ENCODE data around the gene SLC25A38.
"Not testable (repeated sequence)": the region's sequence is repeated elsewhere in the genome, so short reads cannot be mapped to it uniquely, and the experiment has no call there.

SLC25A38 gene

DNA sequence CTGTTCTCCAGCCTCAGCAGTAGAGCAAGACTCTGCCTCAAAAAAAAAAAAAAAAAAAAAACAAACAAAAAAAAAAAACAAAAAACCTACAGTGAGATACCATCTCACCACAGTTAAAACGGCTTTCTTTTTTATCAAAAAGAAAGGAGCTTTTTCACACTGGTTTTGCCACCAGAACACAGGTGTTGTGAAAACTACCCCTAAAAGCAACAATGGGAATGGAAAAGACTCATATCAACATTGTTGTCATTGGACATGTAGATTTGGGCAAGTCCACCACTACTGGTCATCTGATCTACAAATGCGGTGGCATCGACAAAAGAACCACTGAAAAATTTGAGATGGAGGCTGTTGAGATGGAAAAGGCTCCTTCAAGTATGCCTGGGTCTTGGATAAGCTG is 24.8 kb upstream of the SLC25A38 start:
- TF ChIP-seq, protein P1, sequence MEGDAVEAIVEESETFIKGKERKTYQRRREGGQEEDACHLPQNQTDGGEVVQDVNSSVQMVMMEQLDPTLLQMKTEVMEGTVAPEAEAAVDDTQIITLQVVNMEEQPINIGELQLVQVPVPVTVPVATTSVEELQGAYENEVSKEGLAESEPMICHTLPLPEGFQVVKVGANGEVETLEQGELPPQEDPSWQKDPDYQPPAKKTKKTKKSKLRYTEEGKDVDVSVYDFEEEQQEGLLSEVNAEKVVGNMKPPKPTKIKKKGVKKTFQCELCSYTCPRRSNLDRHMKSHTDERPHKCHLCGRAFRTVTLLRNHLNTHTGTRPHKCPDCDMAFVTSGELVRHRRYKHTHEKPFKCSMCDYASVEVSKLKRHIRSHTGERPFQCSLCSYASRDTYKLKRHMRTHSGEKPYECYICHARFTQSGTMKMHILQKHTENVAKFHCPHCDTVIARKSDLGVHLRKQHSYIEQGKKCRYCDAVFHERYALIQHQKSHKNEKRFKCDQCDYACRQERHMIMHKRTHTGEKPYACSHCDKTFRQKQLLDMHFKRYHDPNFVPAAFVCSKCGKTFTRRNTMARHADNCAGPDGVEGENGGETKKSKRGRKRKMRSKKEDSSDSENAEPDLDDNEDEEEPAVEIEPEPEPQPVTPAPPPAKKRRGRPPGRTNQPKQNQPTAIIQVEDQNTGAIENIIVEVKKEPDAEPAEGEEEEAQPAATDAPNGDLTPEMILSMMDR (conservative IDR thresholded peaks at IDR 0.05; ENCODE audit: control insufficient read depth, insufficient read depth, low read depth, low read length): no peak
- no peak for DNase-seq (ENCODE audit: low read depth)
- no peak overlapping the region for H3K4me3 ChIP-seq (ENCODE audit: control insufficient read depth, low read depth, low read length)

DNA sequence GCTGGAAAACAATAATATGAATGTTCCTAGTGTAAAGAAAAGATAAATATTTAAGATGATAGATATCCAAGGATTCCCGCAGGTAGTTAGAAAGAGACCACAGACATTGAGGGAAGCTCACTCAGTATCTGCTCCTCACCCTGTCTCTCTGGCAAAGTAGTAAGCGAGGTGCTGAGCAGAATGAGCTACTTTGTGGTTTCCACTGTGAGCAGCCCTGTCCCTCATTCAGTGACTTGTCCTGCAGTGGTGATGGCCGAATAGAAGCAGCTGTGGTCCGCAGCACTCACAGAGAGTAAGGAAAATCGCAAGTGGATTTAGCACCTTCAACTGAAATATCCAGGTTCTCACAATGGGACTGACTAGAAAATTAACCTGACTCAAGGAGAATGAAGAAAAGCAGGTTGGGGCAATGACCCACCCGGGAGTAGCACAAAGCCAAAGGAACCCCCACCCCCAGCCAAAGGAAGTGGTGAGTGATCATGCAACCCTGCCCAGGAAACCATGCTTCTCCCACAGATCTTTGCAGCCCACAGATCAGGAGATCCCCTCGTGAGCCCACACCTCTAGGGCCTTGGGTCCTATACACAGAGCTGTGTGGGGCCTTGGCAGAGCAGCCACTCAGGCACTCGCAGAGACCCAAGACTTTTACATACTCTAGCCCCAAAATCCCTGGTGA is 21.8 kb upstream of the SLC25A38 start:
- DNase-seq (ENCODE audit: low read depth): no peak
- no peak overlapping the region for H3K4me3 ChIP-seq (ENCODE audit: control insufficient read depth, low read depth, low read length)
- TF ChIP-seq, protein P1 (conservative IDR thresholded peaks at IDR 0.05; ENCODE audit: control insufficient read depth, insufficient read depth, low read depth, low read length): no peak

DNA sequence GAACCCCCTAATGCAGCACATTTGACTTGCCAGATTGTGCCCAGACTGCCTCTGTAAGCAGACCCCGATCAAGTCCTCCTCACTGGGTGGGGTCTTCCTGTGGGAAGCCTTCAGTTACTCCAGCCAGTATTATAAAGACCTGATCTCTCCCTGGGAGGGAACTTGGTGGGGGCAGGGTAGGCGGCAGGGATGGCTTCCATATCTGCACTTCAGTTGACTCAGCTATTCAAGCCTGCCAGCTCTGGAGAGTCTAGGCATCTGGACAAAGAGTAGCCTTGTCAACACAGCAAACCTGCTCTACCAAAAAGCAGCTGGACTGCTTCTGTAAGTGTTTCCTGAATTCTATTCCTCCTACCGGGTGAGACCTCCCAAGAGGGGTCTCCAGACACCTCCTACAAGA is 21.0 kb upstream of the SLC25A38 start:
- no peak for DNase-seq (ENCODE audit: low read depth)
- TF ChIP-seq, protein P1 (conservative IDR thresholded peaks at IDR 0.05; ENCODE audit: control insufficient read depth, insufficient read depth, low read depth, low read length): no peak
- H3K4me3 ChIP-seq (ENCODE audit: control insufficient read depth, low read depth, low read length): no peak overlapping the region

DNA sequence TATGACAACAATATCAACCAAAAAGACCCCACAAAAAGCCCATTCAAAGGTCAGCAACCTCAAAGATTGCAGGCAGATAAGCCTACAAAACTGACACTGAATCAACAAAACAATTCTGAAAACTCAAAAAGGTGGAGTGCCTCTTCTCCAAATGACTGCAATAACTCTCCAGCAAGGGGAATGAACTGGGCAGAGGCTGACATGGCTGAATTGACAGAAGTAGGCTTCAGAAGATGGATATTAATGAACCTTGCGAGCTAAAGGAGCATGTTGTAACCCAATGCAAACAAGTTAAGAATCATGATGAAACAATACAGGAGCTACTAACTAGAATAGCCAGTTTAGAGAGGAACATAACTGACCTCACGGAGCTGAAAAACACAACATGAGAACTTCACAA is 20.4 kb upstream of the SLC25A38 start:
- no peak overlapping the region for H3K4me3 ChIP-seq (ENCODE audit: control insufficient read depth, low read depth, low read length)
- no peak for DNase-seq (ENCODE audit: low read depth)
- TF ChIP-seq, protein P1 (conservative IDR thresholded peaks at IDR 0.05; ENCODE audit: control insufficient read depth, insufficient read depth, low read depth, low read length): no peak

DNA sequence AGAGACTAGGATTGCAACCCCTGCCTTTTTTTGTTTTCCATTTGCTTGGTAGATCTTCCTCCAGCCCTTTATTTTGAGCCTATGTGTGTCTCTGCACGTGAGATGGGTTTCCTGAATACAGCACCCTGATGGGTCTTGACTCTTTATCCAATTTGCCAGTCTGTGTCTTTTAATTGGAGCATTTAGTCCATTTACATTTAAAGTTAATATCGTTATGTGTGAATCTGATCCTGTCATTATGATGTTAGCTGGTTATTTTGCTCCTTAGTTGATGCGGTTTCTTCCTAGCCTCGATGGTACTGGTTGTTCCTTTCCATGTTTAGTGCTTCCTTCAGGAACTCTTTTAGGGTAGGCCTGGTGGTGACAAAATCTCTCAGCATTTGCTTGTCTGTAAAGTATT is 12.7 kb upstream of the SLC25A38 start:
- not testable (repeated sequence) for DNase-seq (ENCODE audit: low read depth); H3K4me3 ChIP-seq (ENCODE audit: control insufficient read depth, low read depth, low read length)

DNA sequence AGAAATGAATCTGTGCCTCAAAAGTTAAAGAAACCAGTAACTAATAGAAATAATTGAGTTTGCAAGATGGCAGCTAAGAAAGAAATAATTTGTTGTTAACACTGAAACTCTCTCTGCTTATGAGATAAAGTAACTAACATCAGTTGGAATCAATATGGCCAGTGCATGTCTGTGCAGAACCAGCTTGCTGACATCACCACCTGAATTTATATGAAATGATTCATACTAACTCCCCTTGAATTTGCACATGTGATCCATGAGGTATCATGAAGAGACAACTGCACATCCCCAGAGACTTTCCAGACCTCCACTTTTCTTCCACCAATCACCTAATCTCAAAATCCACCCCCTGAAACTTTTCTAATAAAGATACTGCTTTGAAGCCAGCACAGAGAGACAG is 10.3 kb upstream of the SLC25A38 start:
- TF ChIP-seq, protein P1 (conservative IDR thresholded peaks at IDR 0.05; ENCODE audit: control insufficient read depth, insufficient read depth, low read depth, low read length): no peak
- peak; percentile 30 for DNase-seq (ENCODE audit: low read depth)

DNA sequence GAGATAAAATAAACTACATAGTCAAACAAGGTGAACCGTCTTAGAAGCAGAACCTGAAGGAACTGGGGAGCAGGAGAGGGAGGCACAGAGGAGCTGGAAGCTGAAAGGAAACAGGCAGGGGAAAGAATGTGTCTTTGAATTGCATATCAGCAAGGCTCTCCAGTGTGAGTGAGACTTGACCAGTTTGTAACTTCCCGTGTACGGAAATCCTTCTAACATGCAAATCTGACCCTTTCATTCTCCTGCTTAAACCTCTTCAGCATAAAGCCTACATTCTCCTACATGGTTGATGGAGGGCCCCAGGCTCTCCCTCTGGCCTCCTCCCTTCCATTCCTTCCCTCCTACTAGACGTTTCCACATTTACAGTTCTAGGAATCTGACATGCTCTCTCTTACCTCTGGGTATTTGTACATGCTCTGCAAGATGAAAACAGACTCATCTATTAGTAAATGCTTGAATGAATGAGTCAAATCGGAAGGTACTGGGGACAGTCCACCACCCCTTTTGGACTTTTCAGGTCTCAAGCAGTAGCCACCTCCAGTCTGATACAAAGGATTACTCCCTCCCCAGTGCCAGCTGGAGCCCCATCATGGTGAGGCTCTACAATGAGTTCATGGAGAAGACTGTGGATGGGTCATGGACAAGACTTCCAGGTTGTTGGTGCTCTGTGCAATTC is 6.1 kb upstream of the SLC25A38 start:
- DNase-seq (ENCODE audit: low read depth): no peak
- no peak overlapping the region for H3K4me3 ChIP-seq (ENCODE audit: control insufficient read depth, low read depth, low read length)

More for the DNA sequence above, 10.3 kb upstream of the SLC25A38 start:
- no peak overlapping the region for H3K4me3 ChIP-seq (ENCODE audit: control insufficient read depth, low read depth, low read length)

More for the DNA sequence above, 6.1 kb upstream of the SLC25A38 start:
- TF ChIP-seq, protein P1 (conservative IDR thresholded peaks at IDR 0.05; ENCODE audit: control insufficient read depth, insufficient read depth, low read depth, low read length): no peak
